Measurements from ENCODE around the gene MTMR12.
"Not testable (repeated sequence)": the region's sequence is repeated elsewhere in the genome, so short reads cannot be mapped to it uniquely, and the experiment has no call there.

The MTMR12 gene

GRCh38 chr5:32325616-32326015 is 12.9 kb upstream of the MTMR12 start:
- no peak overlapping the region for H3K4me2 ChIP-seq (ENCODE audit: insufficient read depth, low read length)
- no peak for DNase-seq
- H3K9ac ChIP-seq (ENCODE audit: low read depth, low read length): no peak overlapping the region

GRCh38 chr5:32325062-32325461 is 12.3 kb upstream of the MTMR12 start:
- no peaks in the 10 kb centered on the region for H4K20me1 ChIP-seq (ENCODE audit: insufficient read depth, low read length)
- no peak overlapping the region for H3K27ac ChIP-seq (ENCODE audit: low read length)
- DNase-seq: no peak
- no peak overlapping the region for H3K9ac ChIP-seq (ENCODE audit: low read depth, low read length)
- no peaks in the 10 kb centered on the region for H3K79me2 ChIP-seq (ENCODE audit: insufficient read depth, low read length)
- no peak overlapping the region for H3K4me3 ChIP-seq (ENCODE audit: low read depth in 1 of 2, low read length in 2 of 2)
- no peaks in the 10 kb centered on the region for H3K27me3 ChIP-seq (ENCODE audit: insufficient read depth, low read length, poor library complexity)
- no peaks in the 10 kb centered on the region for H3K4me1 ChIP-seq (ENCODE audit: insufficient read depth, low read length)
- no peak overlapping the region for H3K4me2 ChIP-seq (ENCODE audit: insufficient read depth, low read length)
- no peaks in the 10 kb centered on the region for H3K36me3 ChIP-seq (ENCODE audit: insufficient read depth, low read length)
- H2AFZ ChIP-seq (ENCODE audit: low read depth, low read length): no peak overlapping the region
- no peak for TF ChIP-seq EZH2 (IDR thresholded peaks at IDR 0.05; ENCODE audit: borderline replicate concordance, low read depth, low read length, severe bottlenecking)
- no peak for TF ChIP-seq CTCF (IDR thresholded peaks at IDR 0.05; ENCODE audit: borderline replicate concordance, extremely low read depth, low read length, poor library complexity, severe bottlenecking)
- peak; percentile 37; the same call in 1 of the 3 replicates for ATAC-seq (ENCODE audit: insufficient read depth, low read depth)
- peaks cover 8% of the 10 kb centered on the region for H3K9me3 ChIP-seq (ENCODE audit: insufficient read depth, low read length, severe bottlenecking)

More at GRCh38 chr5:32325616-32326015, 12.9 kb upstream of the MTMR12 start:
- H3K79me2 ChIP-seq (ENCODE audit: insufficient read depth, low read length): no peaks in the 10 kb centered on the region
- H3K4me3 ChIP-seq (ENCODE audit: low read depth in 1 of 2, low read length in 2 of 2): no peak overlapping the region
- TF ChIP-seq EZH2 (IDR thresholded peaks at IDR 0.05; ENCODE audit: borderline replicate concordance, low read depth, low read length, severe bottlenecking): no peak
- no peak for TF ChIP-seq CTCF (IDR thresholded peaks at IDR 0.05; ENCODE audit: borderline replicate concordance, extremely low read depth, low read length, poor library complexity, severe bottlenecking)
- no peaks in the 10 kb centered on the region for H3K27me3 ChIP-seq (ENCODE audit: insufficient read depth, low read length, poor library complexity)
- no peak overlapping the region for H2AFZ ChIP-seq (ENCODE audit: low read depth, low read length)
- H3K36me3 ChIP-seq (ENCODE audit: insufficient read depth, low read length): no peaks in the 10 kb centered on the region
- H4K20me1 ChIP-seq (ENCODE audit: insufficient read depth, low read length): no peaks in the 10 kb centered on the region
- no peak for ATAC-seq (ENCODE audit: insufficient read depth, low read depth)
- no peaks in the 10 kb centered on the region for H3K4me1 ChIP-seq (ENCODE audit: insufficient read depth, low read length)
- H3K27ac ChIP-seq (ENCODE audit: low read length): no peak overlapping the region
- peaks cover 8% of the 10 kb centered on the region for H3K9me3 ChIP-seq (ENCODE audit: insufficient read depth, low read length, severe bottlenecking)

DNA sequence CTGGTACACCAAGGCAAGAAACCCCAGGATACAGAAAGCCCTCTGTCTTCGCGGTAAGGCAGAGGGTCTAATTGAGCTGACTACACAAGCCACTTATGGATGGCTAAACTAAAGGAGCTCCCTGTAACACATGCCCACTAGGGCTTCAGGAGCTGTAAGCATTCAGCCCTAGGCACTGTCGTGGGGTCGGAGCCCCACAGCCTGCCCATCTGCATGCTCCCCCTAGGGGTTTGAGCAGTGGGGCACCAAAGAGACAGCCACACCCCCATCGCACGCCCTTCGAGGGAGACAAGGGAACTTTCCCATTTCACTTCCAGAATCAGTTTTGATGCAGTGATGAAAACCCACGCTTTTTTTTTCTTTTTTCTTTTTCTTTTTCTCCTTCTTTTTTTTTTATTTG is 11.0 kb upstream of the MTMR12 start:
- no peak for DNase-seq
- no peaks in the 10 kb centered on the region for H3K27me3 ChIP-seq (ENCODE audit: insufficient read depth, low read length, poor library complexity)
- no peak overlapping the region for H3K9ac ChIP-seq (ENCODE audit: low read depth, low read length)
- H3K4me1 ChIP-seq (ENCODE audit: insufficient read depth, low read length): no peaks in the 10 kb centered on the region
- H4K20me1 ChIP-seq (ENCODE audit: insufficient read depth, low read length): no peaks in the 10 kb centered on the region
- no peak overlapping the region for H3K4me3 ChIP-seq (ENCODE audit: low read depth in 1 of 2, low read length in 2 of 2)
- H3K79me2 ChIP-seq (ENCODE audit: insufficient read depth, low read length): no peaks in the 10 kb centered on the region
- no peak overlapping the region for H3K4me2 ChIP-seq (ENCODE audit: insufficient read depth, low read length)
- no peak overlapping the region for H2AFZ ChIP-seq (ENCODE audit: low read depth, low read length)
- no peak overlapping the region for H3K27ac ChIP-seq (ENCODE audit: low read length)
- TF ChIP-seq EZH2 (IDR thresholded peaks at IDR 0.05; ENCODE audit: borderline replicate concordance, low read depth, low read length, severe bottlenecking) (no peak), CTCF (IDR thresholded peaks at IDR 0.05; ENCODE audit: borderline replicate concordance, extremely low read depth, low read length, poor library complexity, severe bottlenecking) (no peak)
- no peaks in the 10 kb centered on the region for H3K36me3 ChIP-seq (ENCODE audit: insufficient read depth, low read length)
- H3K9me3 ChIP-seq (ENCODE audit: insufficient read depth, low read length, severe bottlenecking): peaks cover 8% of the 10 kb centered on the region
- ATAC-seq (ENCODE audit: insufficient read depth, low read depth): no peak

DNA sequence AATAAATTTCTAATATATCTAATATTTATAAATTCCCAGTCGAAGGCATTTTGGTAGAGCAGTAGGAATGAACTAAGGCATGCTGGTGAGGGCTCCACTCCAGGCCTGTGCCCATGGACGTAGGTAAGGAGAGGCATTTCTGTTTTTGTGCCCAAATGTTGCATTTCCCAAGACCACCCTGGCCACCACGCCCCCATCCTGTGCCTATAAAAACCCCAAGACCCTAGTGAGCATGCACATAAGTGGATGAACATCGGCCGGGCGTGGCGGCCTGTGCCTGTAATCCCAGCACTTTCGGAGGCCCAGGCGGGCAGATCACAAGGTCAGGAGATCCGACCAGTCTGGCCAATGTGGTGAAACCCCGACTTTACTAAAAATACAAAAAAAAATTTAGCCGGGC is 10.1 kb upstream of the MTMR12 start:
- no peak overlapping the region for H3K27ac ChIP-seq (ENCODE audit: low read length)
- H3K4me2 ChIP-seq (ENCODE audit: insufficient read depth, low read length): no peak overlapping the region
- no peak overlapping the region for H3K4me3 ChIP-seq (ENCODE audit: low read depth in 1 of 2, low read length in 2 of 2)
- TF ChIP-seq EZH2 (IDR thresholded peaks at IDR 0.05; ENCODE audit: borderline replicate concordance, low read depth, low read length, severe bottlenecking) (no peak), CTCF (IDR thresholded peaks at IDR 0.05; ENCODE audit: borderline replicate concordance, extremely low read depth, low read length, poor library complexity, severe bottlenecking) (no peak)
- no peaks in the 10 kb centered on the region for H3K4me1 ChIP-seq (ENCODE audit: insufficient read depth, low read length)
- peaks cover 8% of the 10 kb centered on the region for H3K9me3 ChIP-seq (ENCODE audit: insufficient read depth, low read length, severe bottlenecking)
- H3K36me3 ChIP-seq (ENCODE audit: insufficient read depth, low read length): no peaks in the 10 kb centered on the region
- DNase-seq (no peak), ATAC-seq (ENCODE audit: insufficient read depth, low read depth) (no peak)
- no peaks in the 10 kb centered on the region for H3K79me2 ChIP-seq (ENCODE audit: insufficient read depth, low read length)
- H3K27me3 ChIP-seq (ENCODE audit: insufficient read depth, low read length, poor library complexity): no peaks in the 10 kb centered on the region
- H3K9ac ChIP-seq (ENCODE audit: low read depth, low read length): no peak overlapping the region
- H2AFZ ChIP-seq (ENCODE audit: low read depth, low read length): no peak overlapping the region
- H4K20me1 ChIP-seq (ENCODE audit: insufficient read depth, low read length): no peaks in the 10 kb centered on the region

DNA sequence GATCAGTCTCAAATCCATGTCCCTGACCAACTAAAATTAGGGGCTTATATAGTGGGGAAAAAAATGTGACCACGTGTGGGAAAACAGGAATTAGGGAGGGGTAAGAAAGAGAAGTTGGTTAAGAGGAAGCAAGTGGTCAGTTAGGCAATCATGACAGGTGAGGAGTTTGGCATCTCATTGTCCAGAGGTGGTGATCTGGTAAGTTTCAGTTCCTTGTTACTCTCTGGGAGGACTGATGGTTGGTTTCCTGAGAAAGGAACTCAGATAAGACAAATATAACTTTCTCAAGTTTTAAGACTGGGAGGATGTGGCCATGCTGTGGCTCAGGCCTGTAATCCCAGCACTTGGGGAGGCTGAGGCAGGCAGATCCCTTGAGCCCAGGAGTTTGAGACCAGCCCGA is 9.0 kb upstream of the MTMR12 start:
- H3K4me2 ChIP-seq (ENCODE audit: insufficient read depth, low read length); H2AFZ ChIP-seq (ENCODE audit: low read depth, low read length); H3K27ac ChIP-seq (ENCODE audit: low read length); H3K27me3 ChIP-seq (ENCODE audit: insufficient read depth, low read length, poor library complexity); H3K4me1 ChIP-seq (ENCODE audit: insufficient read depth, low read length); H3K4me3 ChIP-seq (ENCODE audit: low read depth in 1 of 2, low read length in 2 of 2); H4K20me1 ChIP-seq (ENCODE audit: insufficient read depth, low read length); H3K9me3 ChIP-seq (ENCODE audit: insufficient read depth, low read length, severe bottlenecking); H3K79me2 ChIP-seq (ENCODE audit: insufficient read depth, low read length); H3K36me3 ChIP-seq (ENCODE audit: insufficient read depth, low read length); ATAC-seq (ENCODE audit: insufficient read depth, low read depth); DNase-seq; H3K9ac ChIP-seq (ENCODE audit: low read depth, low read length): not testable (repeated sequence)
